ENCODE results near the gene FBXO10. TPM values are rescaled to one million over a fixed set of nuclear protein-coding genes. Genes with fewer than 3 reads are reported as not detected.
"Not testable (repeated sequence)": the region's sequence is repeated elsewhere in the genome, so short reads cannot be mapped to it uniquely, and the experiment has no call there.

FBXO10 gene
- total RNA-seq, 1 experiment from 2014 or later: 7.2 TPM

DNA sequence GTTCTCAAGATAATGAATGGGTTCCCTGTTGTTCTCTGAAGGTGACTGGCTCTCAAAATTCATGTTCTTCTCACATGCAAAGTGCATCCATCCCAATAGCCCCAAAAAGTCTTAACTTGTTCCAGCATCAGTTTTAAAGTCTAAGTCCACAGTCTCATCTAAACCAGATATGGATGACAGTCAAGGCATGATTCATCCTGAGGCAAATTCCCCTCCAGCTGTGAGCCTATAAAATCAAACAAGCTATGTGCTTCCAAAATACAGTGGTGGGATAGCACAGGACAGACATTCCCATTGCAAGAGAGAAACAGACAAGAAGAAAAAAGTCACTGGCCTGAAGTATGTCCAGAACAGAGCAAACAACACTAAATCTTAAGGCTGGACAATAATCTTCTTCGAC lies 25.4 kb downstream of the FBXO10 start:
- DNase-seq (ENCODE audit: low spot score): no peak

DNA sequence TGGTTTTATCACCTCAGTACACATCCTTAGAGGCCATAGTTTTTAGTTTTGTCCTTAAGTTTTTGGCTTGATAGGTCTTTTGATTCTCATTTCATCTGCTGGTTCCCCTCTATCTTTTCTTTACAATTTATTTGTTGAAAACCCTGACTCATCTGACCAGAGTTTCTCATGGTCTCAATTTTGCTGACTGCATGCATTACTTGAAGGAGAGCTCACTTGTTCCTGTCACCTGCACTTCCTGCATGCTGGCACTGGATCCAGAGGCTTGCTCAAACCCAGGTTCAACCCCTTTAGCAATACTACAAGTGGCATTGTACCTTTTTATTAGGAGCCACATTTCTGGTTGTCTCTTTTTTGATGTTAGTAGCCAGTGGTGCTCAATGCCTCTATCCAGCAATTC lies 26.7 kb downstream of the FBXO10 start:
- DNase-seq (ENCODE audit: low spot score): no peak

DNA sequence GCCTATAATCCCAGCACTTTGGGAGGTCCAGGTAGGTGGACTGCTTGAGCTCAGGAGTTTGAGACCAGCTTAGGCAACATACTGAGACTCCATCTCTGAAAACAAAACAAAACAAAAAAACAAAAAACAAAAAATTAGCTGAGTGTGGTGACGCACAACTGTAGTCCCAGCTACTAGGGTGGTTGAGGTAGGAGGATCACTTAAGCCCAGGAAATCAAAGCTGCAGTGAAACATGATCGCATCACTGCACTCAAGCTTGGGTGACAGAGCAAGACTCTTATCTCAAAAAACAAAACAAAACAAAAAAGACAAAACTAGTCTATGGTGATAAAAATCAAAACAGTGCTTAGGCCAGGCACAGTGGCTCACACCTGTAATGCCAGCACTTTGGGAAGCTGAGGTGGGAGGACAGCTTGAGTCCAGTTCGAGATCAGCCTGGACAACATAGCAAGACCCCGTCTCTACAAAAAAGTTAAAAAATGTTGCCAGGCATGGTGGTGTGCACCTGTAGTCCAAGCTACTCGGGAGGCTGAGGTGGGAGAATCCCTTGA lies 28.8 kb downstream of the FBXO10 start:
- no peak for DNase-seq (ENCODE audit: low spot score)

DNA sequence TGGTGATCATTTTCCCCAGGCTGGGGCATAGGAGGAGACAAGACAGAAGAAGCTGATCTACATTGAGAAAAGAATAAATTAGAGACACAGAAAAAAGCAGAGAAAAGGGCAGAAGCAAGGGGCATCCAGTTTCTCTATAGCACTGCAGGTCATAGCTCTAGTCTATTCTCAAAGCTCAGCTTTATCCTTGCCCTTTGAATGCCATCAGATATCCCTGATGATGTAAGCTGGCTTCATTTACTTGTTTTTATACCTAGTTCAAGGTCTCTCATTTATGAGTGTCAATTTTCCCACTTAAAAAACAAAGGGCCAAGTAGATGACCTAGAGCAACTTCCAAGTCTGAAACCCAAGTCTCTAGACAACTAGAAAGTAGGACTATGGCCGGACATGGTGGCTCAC lies 32.7 kb downstream of the FBXO10 start:
- DNase-seq (ENCODE audit: low spot score): no peak

DNA sequence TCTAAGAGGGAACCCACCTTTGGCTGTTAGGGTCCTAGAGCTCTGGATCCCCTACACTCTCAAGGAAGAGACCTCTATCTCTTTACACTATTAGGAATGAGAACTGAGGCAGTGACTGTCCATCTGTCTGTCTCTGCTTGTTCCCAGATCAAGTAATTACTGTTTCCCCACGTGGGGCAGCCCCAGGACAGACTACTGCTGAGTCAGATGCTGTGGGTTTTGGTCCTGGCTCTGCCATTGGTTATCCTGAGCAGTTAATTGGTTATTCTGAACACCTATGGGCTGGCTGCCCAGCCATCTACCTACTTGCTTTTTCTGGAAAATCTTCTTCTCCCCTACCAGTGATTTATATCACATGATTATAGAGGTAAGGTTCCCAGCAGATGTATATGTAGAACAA lies 33.3 kb downstream of the FBXO10 start:
- no peak for DNase-seq (ENCODE audit: low spot score)

- no peak for DNase-seq (ENCODE audit: low spot score)
Observed at GRCh38 chr9:37542488-37542887, 33.7 kb downstream of the FBXO10 start.

DNA sequence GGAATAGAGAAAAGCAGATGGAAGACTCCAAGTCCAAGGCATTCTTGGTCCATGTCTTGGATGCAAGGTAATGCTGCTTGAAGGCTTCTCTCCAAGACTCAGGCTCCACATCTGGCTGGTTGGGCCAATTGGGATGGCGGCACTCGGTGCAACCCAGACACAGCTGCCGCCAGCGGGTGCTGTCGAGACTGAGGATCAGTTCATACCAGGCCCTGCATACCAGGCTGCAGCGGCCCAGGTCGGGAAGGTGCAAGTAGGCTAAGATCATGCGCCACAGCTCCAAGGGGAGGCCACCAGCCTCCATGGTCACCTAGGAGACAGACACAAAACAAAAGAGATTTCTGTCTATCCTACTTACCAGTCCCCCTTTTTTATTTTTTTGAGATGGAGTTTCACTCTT lies 34.7 kb downstream of the FBXO10 start:
- no peak for DNase-seq (ENCODE audit: low spot score)

GRCh38 chr9:37540634-37541033 lies 35.5 kb downstream of the FBXO10 start:
- DNase-seq (ENCODE audit: low spot score): no peak

- no peak for DNase-seq (ENCODE audit: low spot score)
Observed at GRCh38 chr9:37539634-37540033, 36.5 kb downstream of the FBXO10 start.

DNA sequence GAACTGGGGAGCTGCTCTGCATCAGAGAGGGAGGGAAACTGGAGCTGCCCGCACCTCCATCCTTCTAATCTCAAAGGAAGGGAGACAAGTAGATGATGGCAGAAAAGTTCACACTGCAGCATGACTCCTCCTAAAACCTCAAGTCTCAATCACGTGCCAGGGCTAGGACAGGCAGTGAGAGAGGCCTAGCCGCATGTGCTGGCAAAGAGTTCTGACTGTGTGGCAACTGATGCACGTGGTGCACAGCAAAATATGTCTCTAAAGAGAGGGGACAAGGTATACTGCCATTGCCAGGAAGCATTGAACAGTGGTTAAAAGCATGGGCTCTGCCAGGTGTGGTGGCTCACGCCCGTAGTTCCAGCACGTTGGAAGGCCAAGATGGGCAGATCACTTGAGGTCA lies 38.1 kb downstream of the FBXO10 start:
- no peak for DNase-seq (ENCODE audit: low spot score)

DNA sequence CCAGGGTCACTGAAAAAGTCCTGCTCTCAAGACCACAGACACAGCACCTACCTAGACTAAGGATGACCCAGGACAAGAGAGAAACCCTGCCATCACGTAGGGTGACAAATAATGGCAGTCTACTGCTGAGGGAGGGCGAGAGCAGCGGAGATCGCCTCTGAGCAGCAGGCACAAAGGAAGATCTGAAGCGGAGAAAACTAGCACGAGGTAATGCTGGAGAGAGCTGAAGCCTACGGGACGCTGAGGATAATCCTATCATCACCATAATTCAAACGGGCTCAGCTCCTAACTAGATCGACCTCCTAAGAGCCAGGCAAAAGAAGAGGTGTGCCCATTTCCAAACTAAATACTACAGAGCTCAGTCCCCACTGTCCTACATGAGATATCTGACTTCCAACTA lies 41.3 kb downstream of the FBXO10 start:
- DNase-seq (ENCODE audit: low spot score): no peak

DNA sequence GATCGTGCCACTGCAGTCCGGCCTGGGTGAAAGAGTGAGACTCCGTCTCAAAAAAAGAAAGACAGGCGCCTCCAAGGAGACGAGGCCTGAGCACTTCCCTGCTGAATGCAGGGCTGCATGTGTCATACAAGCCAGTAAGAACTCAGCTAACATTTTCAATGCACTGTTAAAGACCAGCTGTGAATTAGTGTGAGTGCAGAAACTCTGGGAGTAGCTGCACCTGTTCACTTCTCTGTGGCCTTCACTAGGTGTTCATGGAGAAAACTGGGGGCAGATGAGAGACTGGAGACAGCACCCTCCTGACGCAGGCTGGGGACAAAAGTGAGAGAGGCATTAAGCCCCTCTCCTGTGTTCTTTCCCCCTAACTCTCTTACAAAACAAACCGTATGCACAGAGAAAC lies 41.8 kb downstream of the FBXO10 start:
- DNase-seq (ENCODE audit: low spot score): no peak

- no peak for DNase-seq (ENCODE audit: low spot score)
Observed at GRCh38 chr9:37531699-37532098, 44.5 kb downstream of the FBXO10 start.

- no peak for DNase-seq (ENCODE audit: low spot score)
Observed at GRCh38 chr9:37528652-37529471, 47.3 kb downstream of the FBXO10 start.

DNA sequence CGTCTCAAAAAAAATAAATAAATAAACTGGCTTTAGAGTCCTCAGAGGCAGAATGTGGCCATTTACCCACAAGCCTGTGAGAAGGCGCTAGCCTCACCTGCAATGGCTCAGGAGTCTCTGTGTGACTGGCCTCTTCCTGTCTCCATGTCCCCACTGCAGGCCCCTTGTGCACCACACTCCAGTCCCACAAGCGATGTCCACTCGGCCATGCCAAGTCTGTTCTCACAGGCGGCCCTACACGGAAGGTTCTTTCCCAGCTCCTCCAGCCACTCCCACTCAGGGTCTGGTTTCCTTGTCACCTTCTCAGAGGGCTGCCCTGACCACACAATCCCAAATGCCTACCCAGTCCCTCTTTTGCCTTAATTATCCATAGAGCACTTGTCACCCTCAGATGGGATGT lies 52.3 kb downstream of the FBXO10 start:
- no peak for DNase-seq (ENCODE audit: low spot score)

GRCh38 chr9:37522971-37523370 lies 53.2 kb downstream of the FBXO10 start:
- no peak for DNase-seq (ENCODE audit: low spot score)

- DNase-seq (ENCODE audit: low spot score): no peak
Observed at GRCh38 chr9:37521111-37521510, 55.1 kb downstream of the FBXO10 start.

DNA sequence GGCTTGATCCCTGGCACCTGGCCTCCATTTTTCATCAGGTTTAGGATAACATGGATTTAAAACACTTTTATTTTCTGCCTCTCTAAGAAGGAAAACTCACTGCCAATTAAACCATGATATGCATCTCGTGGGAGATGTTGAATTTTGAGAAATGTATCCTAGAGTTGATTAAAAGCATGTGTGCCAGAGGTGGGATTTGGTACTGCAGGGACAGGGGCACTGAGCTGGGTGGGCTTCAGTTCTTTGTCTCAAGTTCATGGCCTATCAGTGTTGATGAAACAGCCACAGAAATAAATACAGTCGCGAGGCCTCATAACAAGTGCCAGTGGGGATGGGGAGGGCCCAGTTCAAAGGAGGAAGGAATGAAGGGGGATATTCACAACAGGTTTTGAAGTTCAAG lies 55.5 kb downstream of the FBXO10 start:
- DNase-seq (ENCODE audit: low spot score): no peak

GRCh38 chr9:37517923-37518322 lies 58.3 kb downstream of the FBXO10 start:
- DNase-seq (ENCODE audit: low spot score): no peak

DNA sequence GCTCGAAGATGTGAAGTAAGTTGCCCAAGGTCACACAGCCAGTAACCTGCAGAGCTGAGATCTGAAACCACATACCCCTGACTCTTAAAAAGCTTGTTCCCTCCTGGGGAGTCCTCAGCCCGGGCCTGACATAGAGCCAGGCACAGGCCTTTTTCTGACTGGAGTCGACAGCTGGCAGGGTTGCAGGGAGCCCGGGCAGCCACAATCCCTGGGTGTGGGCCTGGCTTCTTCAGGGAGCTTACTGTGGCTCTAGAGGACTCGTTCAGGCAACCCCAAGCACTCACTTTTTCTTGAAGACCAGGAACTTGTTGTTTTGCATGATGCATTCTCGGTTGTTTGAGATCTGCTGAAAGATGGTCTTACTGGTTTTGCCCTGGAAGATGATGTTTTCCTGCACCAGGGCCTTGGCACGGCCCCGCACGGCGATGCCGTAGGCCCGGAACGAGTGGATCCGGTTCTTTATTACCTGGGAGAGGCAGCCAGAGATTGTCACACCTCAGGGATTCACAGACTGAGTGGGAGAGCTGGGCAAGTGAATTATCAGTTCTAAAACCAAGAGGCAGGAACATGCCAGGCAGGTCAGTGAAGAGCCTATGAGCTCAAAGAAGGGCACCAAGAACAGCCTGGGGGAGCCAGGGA lies 60.4 kb downstream of the FBXO10 start:
- no peak for DNase-seq (ENCODE audit: low spot score)

- DNase-seq (ENCODE audit: low spot score): no peak
Observed at GRCh38 chr9:37514999-37515398, 61.2 kb downstream of the FBXO10 start.

DNA sequence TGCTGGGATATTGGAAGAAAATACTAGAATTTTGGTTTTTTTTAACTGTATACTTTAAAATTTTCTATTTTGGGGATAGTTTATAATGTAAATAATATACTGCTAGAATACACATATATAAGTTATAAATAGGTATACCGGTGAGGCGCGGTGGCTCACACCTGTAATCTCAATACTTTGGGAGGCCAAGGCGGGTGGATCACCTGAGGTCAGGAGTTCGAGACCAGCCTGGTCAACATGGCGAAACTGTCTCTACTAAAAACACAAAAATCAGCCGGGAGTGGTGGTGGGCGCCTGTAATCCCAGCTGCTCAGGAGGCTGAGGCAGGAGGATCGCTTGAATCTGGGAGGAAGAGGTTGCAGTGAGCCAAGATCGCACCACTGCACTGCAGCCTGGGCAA lies 61.8 kb downstream of the FBXO10 start:
- DNase-seq (ENCODE audit: low spot score): not testable (repeated sequence)

- no peak for DNase-seq (ENCODE audit: low spot score)
Observed at GRCh38 chr9:37512437-37512836, 63.7 kb downstream of the FBXO10 start.
